ENCODE measurements around the gene NT5E. TPM values are rescaled to one million over a fixed set of nuclear protein-coding genes. Genes with fewer than 3 reads are reported as not detected.

NT5E gene
- total and polyA plus RNA-seq, 2 experiments from 2014 or later = 0.18 to 1.5 TPM

GRCh38 chr6:85420551-85420950 lies 29.3 kb upstream of the NT5E start (continued):
- TF ChIP-seq REST (IDR thresholded peaks at IDR 0.05; ENCODE audit: unreplicated experiment) (no peak), EZH2 (IDR thresholded peaks at IDR 0.05; ENCODE audit: low read depth, unreplicated experiment) (no peak), CREB1 (CRISPR knock-in tag; IDR thresholded peaks at IDR 0.05; ENCODE audit: low read depth) (no peak), POLR2AphosphoS5 (IDR thresholded peaks at IDR 0.05; ENCODE audit: low read depth) (no peak)

- Histone ChIP-seq H3K36me3 (ENCODE audit: insufficient read depth) (no peaks in the 10 kb centered on the region), H3K27ac (ENCODE audit: low read depth) (no peak overlapping the region), H3K4me3 (no peak overlapping the region), H3K27me3 (ENCODE audit: insufficient read depth) (no peaks in the 10 kb centered on the region), H4K20me1 (replicated peaks; ENCODE audit: insufficient read depth) (no peaks in the 10 kb centered on the region), H3F3A (replicated peaks; ENCODE audit: low read depth) (no peaks in the 10 kb centered on the region), H3K4me2 (no peak overlapping the region), H2AFZ (no peak overlapping the region), H3K4me1 (ENCODE audit: insufficient read depth) (no peaks in the 10 kb centered on the region), H3K79me2 (replicated peaks; ENCODE audit: insufficient read depth) (no peaks in the 10 kb centered on the region), H3K9me2 (ENCODE audit: insufficient read depth) (0 out of 2 replicates have a peak, but pooled peaks cover 7% of the 10 kb centered on the region)
- Mint-ChIP-seq H3K4me3 (no peak overlapping the region), H3K27me3 (ENCODE audit: insufficient read depth, low read depth, poor library complexity) (no peaks in the 10 kb centered on the region), H3K9me3 (peaks cover 8% of the 10 kb centered on the region), H3K36me3 (ENCODE audit: low read depth) (peaks cover 2% of the 10 kb centered on the region; the same call in 1 of the 3 replicates), H3K27ac (no peak overlapping the region), H3K4me1 (no peaks in the 10 kb centered on the region)
- no peak for DNase-seq (ENCODE audit: low spot score)
- ATAC-seq = no peak
- TF ChIP-seq STAT1 (IDR thresholded peaks at IDR 0.05; ENCODE audit: unreplicated experiment) = no peak
Observed at GRCh38 chr6:85421181-85421580, 28.7 kb upstream of the NT5E start.

GRCh38 chr6:85421972-85422371 lies 27.9 kb upstream of the NT5E start:
- H3K27ac ChIP-seq (ENCODE audit: low read depth) = no peak overlapping the region
- no peak for TF ChIP-seq EZH2 (IDR thresholded peaks at IDR 0.05; ENCODE audit: low read depth, unreplicated experiment)
- TF ChIP-seq NANOG (IDR thresholded peaks at IDR 0.05; ENCODE audit: borderline replicate concordance) = no peak
- no peak for TF ChIP-seq CTCF (conservative IDR thresholded peaks at IDR 0.05; ENCODE audit: low read depth in 2 of 2)
- TF ChIP-seq CREB1 (CRISPR knock-in tag; IDR thresholded peaks at IDR 0.05; ENCODE audit: low read depth) = no peak
- TF ChIP-seq EZH2phosphoT487 (IDR thresholded peaks at IDR 0.05; ENCODE audit: unreplicated experiment) = no peak
- TF ChIP-seq ZNF462 (CRISPR knock-in tag; IDR thresholded peaks at IDR 0.05) = no peak

More at GRCh38 chr6:85421972-85422371, 27.9 kb upstream of the NT5E start:
- Mint-ChIP-seq H3K4me1 (no peaks in the 10 kb centered on the region), H3K27me3 (ENCODE audit: insufficient read depth, low read depth, poor library complexity) (no peaks in the 10 kb centered on the region), H3K9me3 (peaks cover 16% of the 10 kb centered on the region), H3K36me3 (ENCODE audit: low read depth) (peaks cover 6% of the 10 kb centered on the region; the same call in 2 of the 3 replicates), H3K27ac (no peak overlapping the region), H3K4me3 (no peak overlapping the region)
- no peak for ATAC-seq
- Histone ChIP-seq H4K20me1 (replicated peaks; ENCODE audit: insufficient read depth) (no peaks in the 10 kb centered on the region), H3K4me2 (no peak overlapping the region), H3K4me1 (ENCODE audit: insufficient read depth) (no peaks in the 10 kb centered on the region), H3K9me2 (ENCODE audit: insufficient read depth) (0 out of 2 replicates have a peak, but pooled peaks cover 7% of the 10 kb centered on the region), H3K36me3 (ENCODE audit: insufficient read depth) (no peaks in the 10 kb centered on the region), H3K4me3 (no peak overlapping the region), H3K79me2 (replicated peaks; ENCODE audit: insufficient read depth) (no peaks in the 10 kb centered on the region), H2AFZ (peak overlapping the region; percentile 28; the same call in 1 of the 2 replicates), H3K27me3 (ENCODE audit: insufficient read depth) (no peaks in the 10 kb centered on the region), H3F3A (replicated peaks; ENCODE audit: low read depth) (no peaks in the 10 kb centered on the region)
- no peak for DNase-seq (ENCODE audit: low spot score)
